IgD-negative memory B cell (primary cell): ENCODE data around the gene ZNF532. TPM values are rescaled to one million over a fixed set of nuclear protein-coding genes. Genes with fewer than 3 reads are reported as not detected.

Experiments used
- H3K27ac Mint-ChIP-seq, 3 donors: one replicate each; pipeline ENCODE4 v1.8.0; 2020 to 2022; ENCODE audit warnings: mild to moderate bottlenecking in 3 of 3, mixed read lengths in 3 of 3, moderate library complexity in 1 of 3
- H3K27me3 Mint-ChIP-seq: one replicate; pipeline ENCODE4 v1.8.0; 2021; ENCODE audit warnings: mixed read lengths
- H3K36me3 Mint-ChIP-seq: one replicate; pipeline ENCODE4 v1.8.0; 2020; ENCODE audit warnings: mild to moderate bottlenecking, mixed read lengths
- H3K4me1 Mint-ChIP-seq, 3 donors: one replicate each; pipeline ENCODE4 v1.8.0; 2020 to 2022; ENCODE audit warnings: mixed read lengths in 3 of 3, mild to moderate bottlenecking in 1 of 3
- H3K4me3 Mint-ChIP-seq, 4 donors: one replicate each; pipeline ENCODE4 v1.8.0; 2020 to 2022; ENCODE audit warnings: mild to moderate bottlenecking in 4 of 4, mixed read lengths in 4 of 4, moderate library complexity in 3 of 4
- H3K9me3 Mint-ChIP-seq, 3 donors: one replicate each; pipeline ENCODE4 v1.8.0; 2020 to 2021; ENCODE audit warnings: mixed read lengths in 3 of 3, mild to moderate bottlenecking in 1 of 3
- polyA plus RNA-seq: library from polyadenylated mRNA; unstranded; fragments of 300-500 nt; fragmentation: Illumina TruSeq; gene quantifications from one replicate; pipeline ENCODE4 v1.2.3, GENCODE V29; 2021

ZNF532 gene
- polyA plus RNA-seq, 1 donor from 2014 or later: 14.8 TPM

DNA sequence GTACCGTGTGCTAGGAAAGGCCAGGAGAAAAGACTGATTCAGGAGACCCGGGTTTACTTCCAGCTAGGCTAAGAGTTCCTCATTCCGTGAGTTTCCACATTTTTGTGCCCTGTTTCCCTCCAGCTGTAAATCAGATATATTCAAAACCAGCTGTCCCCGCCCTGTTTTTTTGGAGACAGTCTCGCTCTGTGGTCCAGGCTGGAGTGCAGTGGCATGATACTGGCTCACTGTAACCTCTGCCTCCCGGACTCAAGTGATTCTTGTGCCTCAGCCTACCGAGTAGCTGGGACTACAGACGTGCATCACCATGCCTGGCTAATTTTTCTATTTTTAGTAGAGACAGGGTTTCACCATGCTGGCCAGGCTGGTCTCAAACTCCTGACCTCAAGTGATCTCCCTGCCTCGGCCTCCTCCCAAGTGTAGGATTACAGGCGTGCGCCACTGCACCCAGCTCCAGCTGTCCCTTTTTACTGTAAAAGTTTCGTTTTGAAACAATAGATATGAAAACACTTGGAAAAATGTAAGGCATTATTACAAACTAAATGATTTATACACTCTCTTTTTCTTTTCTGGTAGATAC lies 162.2 kb downstream of the ZNF532 start:
- Mint-ChIP-seq H3K4me1 (peaks cover 4 to 9% (median 6%) of the 10 kb centered on the region in 3 donors), H3K27ac (no peak overlapping the region)

GRCh38 chr18:59029663-59030429 lies 165.2 kb downstream of the ZNF532 start:
- Mint-ChIP-seq H3K4me3 (no peak overlapping the region), H3K27me3 (no peaks in the 10 kb centered on the region), H3K36me3 (no peaks in the 10 kb centered on the region), H3K4me1 (peaks cover 4 to 8% (median 7%) of the 10 kb centered on the region in 3 donors), H3K9me3 (no peaks in the 10 kb centered on the region), H3K27ac (peak overlapping the region in 1 of 3 donors; percentile 14)

More for the DNA sequence above, 162.2 kb downstream of the ZNF532 start:
- H3K4me3 Mint-ChIP-seq: no peak overlapping the region
- H3K9me3 Mint-ChIP-seq: no peaks in the 10 kb centered on the region
- H3K27me3 Mint-ChIP-seq: no peaks in the 10 kb centered on the region
- no peaks in the 10 kb centered on the region for H3K36me3 Mint-ChIP-seq

- Mint-ChIP-seq H3K4me1 (peaks cover 4 to 7% (median 7%) of the 10 kb centered on the region in 3 donors), H3K27me3 (no peaks in the 10 kb centered on the region), H3K27ac (no peak overlapping the region), H3K36me3 (no peaks in the 10 kb centered on the region), H3K9me3 (no peaks in the 10 kb centered on the region), H3K4me3 (no peak overlapping the region)
Observed at GRCh38 chr18:59032308-59032707, 167.6 kb downstream of the ZNF532 start.

DNA sequence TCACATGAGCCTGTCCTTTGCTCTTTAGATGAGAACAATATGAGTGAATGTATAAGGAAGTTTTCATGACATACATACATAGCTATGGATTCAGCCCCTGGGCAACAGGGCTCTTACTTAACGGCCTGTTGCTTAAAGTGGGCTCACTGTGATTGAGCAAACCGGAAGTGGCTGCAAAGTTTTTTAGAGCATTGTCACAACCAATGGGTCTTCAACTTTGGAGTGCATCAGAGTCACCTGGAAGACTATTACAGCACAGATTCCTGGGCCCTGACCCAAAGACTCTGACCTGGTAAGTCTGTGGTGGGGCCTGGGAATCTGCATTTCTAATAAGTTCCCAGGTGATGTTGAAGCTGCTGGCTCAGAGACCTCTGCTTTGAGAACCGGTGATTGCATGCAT lies 168.7 kb downstream of the ZNF532 start:
- Mint-ChIP-seq H3K27ac (no peak overlapping the region), H3K9me3 (no peaks in the 10 kb centered on the region), H3K36me3 (no peaks in the 10 kb centered on the region), H3K27me3 (no peaks in the 10 kb centered on the region), H3K4me3 (no peak overlapping the region), H3K4me1 (peaks cover 4 to 8% (median 7%) of the 10 kb centered on the region in 3 donors)

- peaks cover 4 to 9% (median 7%) of the 10 kb centered on the region in 3 donors for H3K4me1 Mint-ChIP-seq
- no peak overlapping the region for H3K27ac Mint-ChIP-seq
- H3K36me3 Mint-ChIP-seq: no peaks in the 10 kb centered on the region
- H3K27me3 Mint-ChIP-seq: no peaks in the 10 kb centered on the region
- H3K4me3 Mint-ChIP-seq: no peak overlapping the region
- H3K9me3 Mint-ChIP-seq: no peaks in the 10 kb centered on the region
Observed at GRCh38 chr18:59033974-59034373, 169.3 kb downstream of the ZNF532 start.

- Mint-ChIP-seq H3K4me1 (peaks cover 0 to 5% (median 0%) of the 10 kb centered on the region in 3 donors), H3K36me3 (no peaks in the 10 kb centered on the region), H3K27me3 (no peaks in the 10 kb centered on the region), H3K4me3 (no peak overlapping the region), H3K27ac (no peak overlapping the region), H3K9me3 (no peaks in the 10 kb centered on the region)
Observed at GRCh38 chr18:59035591-59035990, 170.9 kb downstream of the ZNF532 start.

Other genes starting within 250 kb of the ZNF532 start
- not detected for gene ALPK2, start 235.8 kb upstream of the ZNF532 start, polyA plus RNA-seq
- 51.9 TPM for gene MALT1, start 193.4 kb upstream of the ZNF532 start, polyA plus RNA-seq